Thyroid gland (tissue), 4 donors: Measurements from ENCODE around the gene ACSS1.

Experiments used
- CTCF ChIP-seq, 6 experiments: fragments of 200-600 bp in 3 of 6; fragments of 450-650 bp in 3 of 6; sonication (generic) in 3 of 6; IDR thresholded peaks; one replicate each; pipeline ENCODE4 v1.5.1; 2016 to 2019; ENCODE audit warnings: antibody characterized with exemption in 6 of 6, mild to moderate bottlenecking in 2 of 6, inconsistent platforms in 1 of 6, moderate library complexity in 1 of 6
- POLR2A ChIP-seq, 2 donors: fragments of 450-650 bp; IDR thresholded peaks; one replicate each; pipeline ENCODE4 v1.6.1; 2017; ENCODE audit warnings: antibody characterized with exemption in 2 of 2, mild to moderate bottlenecking in 2 of 2, moderate library complexity in 1 of 2

GRCh38 chr20:24965065-24965919, 92.6 kb downstream of the ACSS1 start:
- TF ChIP-seq CTCF (IDR thresholded peaks at IDR 0.05) (no peak), POLR2A (IDR thresholded peaks at IDR 0.05) (no peak)
